ENCODE measurements around the gene CEP63.

CEP63 gene

DNA sequence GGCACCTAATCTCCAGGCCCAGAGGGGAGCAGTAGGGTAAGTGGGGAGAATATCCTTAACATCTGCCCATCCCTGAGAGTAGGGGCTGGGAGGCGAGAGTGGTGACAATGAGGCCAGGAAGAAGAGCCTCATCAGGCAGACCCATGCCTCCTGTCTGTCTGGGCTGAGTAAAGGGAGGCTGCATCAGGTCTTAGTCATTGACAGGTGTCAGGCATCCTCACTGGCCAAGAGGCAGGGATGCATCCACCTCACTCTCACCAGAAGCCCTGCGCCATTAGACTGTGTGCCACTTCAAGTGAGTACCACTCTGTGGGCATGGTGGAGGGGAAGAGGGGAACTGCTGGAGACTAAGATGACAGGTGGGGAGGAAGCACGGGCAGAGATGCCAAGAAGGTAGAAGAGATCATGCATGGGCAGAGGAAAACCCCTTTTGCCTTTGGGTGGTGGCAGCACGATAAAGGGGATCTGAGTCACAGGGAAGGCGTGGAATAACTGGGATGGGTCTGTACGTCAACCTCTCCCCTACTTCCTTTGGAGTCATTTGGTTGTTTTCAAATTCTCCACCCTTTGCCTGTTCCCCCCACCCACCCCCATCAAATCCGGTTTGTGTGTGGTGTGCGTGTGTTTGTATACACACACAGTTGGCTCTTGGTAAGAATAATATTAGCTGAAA is 14.2 kb upstream of the CEP63 start:
- no peak for DNase-seq

DNA sequence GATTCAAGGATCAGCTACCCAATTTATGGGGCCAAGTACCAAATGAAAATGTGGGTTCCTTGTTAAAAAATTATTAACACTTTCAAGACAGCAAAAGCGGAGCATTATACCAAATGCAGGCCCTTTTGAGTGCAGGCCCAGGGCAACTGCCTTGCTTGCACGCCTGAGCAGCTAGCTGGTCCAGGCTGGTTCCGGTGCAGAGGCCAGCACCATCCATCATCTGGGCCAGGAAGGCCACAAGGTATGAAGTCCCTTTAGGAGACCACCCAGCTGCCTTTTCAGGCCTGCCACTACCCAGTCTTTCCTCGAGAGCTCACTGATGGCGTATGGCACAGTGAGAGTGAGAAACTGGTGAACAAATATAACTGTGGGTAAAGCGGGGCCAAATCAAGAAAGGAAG is 13.0 kb upstream of the CEP63 start:
- no peak for DNase-seq

DNA sequence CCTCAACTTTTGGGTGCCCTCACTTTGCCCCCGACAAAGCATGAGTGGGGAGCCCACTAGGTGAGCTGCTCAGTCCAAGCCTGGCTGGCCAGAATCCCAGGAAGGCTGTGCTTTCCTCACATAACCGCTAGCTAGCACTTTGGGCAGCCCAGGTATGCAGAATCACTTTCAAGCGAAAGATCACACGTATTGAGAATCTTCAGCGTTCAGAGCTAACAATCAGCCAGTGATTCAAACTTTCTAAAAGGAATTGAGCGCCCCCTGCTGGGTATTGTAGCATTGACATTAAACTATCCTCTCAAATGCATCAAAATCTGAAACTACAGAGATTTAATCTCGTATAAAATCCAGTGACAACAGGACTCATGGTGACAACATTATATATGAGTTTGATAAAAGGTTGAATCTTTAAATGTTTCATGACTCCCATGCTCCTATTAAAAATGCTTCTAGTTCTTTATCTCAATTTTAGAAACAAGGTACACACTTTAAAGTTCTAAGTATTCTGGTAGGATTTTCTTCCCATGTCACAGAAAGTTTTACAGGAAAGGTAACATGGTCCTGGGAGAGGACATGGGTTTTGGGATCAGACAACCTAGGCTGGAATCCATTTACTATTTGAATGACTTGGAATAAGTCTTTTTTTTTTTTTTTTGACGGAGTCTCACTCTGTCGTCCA is 11.8 kb upstream of the CEP63 start:
- peak; percentile 88 for DNase-seq

DNA sequence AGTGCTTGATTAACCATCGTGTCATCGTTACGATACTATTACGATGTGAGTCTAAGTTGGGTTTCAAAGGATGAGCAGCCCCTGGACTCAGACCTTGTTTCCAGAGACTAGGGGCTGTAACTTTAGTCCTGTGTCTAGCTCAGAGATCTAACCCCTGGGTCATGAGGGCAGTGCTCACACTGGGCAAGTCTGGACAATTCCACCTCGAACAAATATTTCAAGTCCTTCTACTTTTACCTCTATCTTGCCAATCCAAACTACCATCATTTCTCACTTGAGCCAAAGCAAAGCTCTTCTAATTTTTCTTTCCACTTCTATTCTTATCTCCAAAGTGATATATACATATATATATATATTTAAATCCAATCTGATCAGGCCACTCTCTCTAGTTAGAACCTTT is 10.9 kb upstream of the CEP63 start:
- no peak for DNase-seq

DNA sequence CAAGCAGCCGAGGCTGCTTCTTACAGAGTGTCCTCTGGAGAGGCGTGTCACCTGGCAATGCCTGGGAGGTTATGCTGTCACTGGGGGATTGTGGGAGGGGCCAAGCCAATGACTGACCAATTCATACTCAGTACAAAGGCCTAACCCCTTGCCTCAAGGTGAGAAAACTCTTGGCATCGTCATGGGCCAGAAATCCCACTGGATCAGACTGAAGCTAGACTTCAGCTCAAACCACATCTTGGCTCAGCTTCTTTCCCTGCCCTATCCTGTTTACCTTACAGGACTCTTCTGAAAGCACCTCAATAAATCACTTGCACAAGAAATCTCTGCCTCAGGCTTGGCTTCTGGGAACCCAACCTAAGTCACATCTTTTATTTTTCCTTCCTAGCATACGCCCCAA is 9.6 kb upstream of the CEP63 start:
- DNase-seq, result no peak

DNA sequence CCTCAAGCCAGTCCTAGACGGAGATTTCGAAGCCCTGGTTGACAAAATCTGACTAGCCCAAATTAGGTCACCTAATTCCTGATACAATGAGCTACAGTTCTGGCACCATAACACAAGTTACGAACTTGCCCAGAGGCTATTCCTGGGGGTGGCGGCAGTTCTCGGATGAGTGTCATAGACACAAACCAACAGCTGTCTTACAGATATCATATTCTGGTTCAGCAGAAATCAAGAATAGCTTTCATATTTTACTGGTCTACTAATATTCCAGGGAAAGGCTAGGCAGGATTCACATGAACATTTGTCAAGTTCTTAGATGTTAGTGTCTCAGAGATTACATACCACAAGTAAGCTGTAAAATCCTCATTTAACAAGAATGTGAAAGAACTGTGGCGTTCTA is 8.9 kb upstream of the CEP63 start:
- DNase-seq, result no peak

DNA sequence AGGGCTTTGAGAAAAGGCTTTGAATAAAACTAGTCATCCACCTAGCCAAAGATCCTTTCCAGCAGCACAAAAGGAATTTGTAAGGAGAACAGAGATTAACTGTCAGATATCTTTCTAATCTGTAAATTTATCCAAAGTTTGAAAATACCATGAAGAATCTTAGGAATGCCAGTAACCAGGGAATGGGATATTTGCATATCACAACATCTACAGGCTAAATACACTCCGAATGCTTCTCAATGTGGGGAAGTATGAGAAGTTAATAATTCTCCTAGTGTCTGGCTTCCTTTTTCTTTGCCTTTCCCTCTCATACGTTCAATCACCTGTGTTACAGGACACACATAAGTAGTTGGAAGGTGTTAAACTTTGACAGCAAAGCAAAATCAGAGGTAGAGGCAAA is 7.9 kb upstream of the CEP63 start:
- DNase-seq, result peak; percentile 72

DNA sequence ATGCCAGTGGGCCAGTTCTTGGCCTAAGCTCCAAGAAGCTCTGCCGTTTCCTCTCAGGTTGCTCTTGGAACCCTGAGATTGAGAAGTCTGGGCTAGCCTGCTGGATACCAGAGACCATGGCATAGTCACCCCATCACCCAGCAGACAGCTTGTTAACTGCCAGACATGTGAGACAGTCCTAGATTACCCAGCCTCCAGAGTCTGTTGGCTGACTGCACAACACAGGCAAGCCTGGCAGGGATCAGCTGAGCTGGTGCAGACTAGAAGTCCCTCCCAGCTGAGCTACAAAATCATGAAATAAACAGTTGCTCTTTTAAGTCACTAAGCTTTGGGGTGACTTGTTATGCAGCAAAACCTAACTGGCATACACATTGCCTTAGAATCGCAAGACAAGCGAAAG is 5.3 kb upstream of the CEP63 start:
- DNase-seq, result no peak

DNA sequence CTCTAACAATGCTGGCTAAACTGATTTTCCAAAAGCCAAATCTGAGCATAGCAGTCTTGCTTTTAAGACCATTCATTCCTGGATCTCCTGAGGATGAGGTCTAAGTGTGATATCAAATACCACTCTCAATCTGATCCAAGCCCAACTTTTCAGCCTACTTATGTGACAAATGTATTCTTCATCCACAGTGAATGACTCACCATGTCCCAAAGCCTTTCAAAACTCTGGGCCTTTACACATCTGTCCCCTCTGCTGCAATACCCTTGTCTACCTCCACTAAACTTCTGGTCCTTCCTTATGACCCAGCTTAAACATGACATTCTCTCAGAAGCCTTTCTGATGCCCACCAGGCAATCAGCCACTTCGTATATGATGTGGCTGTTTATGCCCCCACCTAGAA is 4.7 kb upstream of the CEP63 start:
- no peak for DNase-seq

DNA sequence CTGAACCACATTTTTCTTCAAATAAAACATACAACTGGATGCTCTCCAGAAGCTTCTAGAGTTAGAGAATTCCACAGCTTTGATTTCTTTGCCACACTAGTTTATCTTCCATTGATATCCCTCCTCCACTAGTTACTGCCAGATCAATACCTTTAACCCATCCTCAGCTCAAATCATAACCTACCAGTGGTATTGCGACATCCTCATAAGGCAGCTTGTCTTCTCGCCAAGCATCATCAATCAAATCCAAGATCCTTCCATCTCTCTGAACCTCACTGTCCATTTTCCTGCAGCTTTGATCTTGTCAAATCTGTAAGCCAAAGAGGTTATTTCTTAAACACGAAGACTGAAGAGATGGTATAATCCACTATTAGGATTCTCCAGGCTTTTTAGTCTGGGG is 3.2 kb upstream of the CEP63 start:
- no peak for DNase-seq

DNA sequence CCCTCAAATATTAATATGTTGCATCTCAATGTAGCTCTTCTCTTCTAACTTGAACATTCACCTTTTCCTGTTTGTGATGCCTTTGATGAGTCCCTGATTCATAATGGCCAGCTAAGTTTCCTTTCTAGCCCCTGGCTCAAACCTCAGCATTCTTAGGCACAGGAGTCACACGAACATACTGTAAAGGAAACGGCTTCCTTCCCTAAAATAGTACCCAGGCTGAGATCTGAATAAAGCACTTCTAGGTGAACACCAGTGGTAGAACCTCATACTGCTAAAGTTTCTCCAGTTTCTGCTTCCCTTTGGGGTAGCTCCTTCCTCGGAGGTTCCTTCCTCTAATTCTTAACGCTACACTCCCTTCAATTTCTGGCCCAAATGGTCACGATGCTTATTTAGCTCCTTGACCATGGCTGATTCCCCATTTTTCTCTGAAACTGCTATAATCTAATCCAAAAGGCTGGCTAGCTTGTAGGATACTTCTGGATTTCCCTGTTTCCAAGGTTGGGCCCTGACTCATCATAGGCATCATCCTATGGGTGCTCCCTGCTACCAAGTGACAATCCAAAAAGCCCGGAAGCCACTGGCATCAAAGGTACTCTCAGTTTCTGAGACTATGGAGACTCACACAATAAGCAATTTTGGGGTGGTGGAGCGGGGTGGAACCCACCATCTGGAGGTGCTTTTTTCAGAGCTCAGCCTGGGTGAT is 2.5 kb upstream of the CEP63 start:
- peak; percentile 17 for DNase-seq

DNA sequence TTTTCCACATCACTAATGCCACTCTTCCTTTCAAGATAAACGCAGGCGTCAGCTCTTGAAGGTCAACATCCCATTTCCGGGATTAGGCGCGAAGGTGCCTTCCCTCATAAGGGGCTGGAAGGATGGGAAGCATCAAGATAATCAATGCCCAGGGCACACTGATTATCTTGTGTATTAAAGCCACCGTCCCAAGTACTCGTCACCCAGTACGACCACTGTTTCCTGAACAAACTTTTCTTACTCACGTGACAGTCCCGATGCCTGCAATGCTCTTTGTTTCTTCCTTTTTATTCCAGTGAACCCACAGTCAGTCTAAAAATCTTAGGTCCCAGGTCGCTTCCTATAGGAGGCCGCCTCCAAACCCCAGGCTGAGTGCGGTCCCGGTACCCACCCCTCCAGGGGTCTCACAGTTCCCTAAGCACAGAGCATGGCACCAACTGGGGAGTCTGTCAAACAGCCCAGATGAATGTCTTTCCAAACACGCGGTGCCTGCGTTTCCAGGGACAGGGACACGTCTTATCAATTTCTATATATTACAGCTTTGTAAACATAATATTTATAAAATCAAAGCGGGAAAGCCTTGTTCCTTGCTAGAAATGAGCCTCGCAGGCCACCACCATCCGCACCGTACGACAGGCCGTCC is 661 bp upstream of the CEP63 start:
- peak; percentile 24 for DNase-seq

DNA sequence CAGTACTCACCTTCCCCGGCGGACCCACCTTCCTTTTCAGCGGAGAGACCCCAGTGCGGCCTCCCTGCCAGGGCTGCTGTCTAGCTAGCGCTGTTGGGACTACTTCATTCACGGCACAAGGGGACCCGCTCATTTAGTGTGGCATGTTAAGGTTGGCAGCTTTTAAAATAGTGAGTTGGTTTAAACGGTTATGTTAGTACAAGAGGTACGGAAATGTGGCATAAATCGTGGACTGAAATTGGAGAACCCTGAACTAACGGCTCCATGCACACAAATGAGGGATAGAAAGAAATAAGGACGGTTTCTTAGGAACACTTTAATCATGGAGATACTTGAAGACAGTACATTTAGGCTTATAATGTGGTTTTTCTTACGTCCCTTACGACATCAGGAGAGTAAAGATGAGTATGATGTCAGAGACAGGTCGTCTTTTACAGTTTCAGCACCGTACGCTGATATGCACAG is 752 bp downstream of the CEP63 start:
- peak; percentile 30 for DNase-seq

DNA sequence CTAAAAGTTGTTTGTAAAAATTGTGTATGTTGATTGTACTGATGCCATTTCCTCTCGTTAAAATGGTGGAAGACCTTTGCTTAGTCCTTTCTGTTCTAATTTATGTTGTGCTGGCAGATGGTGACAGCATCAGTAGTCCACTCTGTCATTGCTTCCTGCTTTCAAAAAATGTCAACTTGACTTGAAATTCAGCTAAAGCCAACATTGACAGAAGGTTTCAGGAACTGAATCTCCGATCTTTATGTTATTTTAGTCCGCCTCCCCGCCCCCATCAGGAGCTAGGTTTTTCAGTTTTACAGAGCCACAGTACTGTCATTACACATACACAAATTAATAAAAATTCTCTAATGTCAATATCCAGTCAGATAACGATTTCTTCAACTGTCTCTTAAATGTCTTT is 1.5 kb downstream of the CEP63 start:
- DNase-seq, result no peak

DNA sequence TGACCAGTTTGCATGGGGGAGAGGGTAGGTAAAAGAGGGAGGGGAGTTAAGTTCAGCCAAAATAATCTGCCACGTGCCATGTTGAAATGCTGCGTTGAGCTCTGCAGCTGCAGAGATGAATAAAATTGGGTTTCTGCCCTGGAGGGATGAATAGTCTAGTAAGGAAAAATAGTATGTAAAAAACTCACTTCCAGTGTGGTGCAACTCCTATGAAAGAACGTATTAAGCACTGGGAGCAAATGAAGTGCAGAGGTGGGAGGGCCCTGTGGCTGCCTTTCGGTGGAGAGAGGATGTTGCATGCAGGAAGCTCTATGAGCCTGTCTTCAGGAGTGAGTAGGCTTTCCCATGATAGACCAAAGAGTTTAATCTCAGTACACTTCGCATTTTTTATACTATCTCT is 8.6 kb downstream of the CEP63 start:
- DNase-seq, result no peak

DNA sequence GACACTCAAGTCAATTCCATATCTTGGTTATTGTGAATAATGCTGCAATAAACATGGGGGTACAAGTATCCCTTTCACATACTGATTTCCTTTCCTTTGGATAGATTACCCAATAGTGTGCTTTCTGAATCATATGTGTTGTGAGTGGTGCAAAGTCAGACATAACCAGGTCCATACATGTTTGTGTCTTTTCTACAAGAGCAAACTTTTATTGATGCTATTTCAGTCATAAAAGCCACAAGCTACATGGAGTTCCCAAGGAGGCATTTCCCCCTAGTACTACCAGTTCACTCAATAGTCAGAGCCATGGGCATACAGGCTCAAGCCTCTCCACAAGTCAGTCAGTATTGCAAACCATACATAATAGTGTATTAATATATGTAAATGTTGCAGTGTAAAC is 10.1 kb downstream of the CEP63 start:
- no peak for DNase-seq

DNA sequence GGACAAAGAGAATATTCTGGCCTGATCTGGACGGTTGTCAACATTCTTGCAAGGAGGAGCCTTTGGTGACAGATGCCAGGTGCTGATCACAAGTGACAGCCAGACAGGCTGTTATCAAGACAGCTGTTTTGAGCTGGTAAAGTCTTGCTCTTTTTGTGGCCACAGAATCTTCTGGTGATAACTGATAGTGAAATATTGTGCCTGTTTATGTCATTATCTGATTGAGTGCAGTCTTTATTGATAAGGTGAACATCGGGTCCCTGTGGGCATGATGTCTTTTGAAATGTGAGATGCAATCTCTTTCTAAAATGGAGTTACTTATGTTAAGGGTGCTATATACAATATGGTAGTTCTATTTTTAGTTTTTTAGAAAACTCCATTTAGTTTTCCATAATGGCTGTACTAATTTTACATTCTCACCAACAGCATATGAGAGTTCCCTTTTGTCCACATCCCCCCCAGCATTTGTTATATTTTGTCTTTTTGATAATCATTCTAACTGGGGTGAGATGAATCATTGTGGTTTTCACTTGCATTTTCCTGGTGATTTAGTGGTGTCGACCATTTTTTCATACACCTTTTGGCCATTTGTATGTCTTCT is 10.7 kb downstream of the CEP63 start:
- no peak for DNase-seq

DNA sequence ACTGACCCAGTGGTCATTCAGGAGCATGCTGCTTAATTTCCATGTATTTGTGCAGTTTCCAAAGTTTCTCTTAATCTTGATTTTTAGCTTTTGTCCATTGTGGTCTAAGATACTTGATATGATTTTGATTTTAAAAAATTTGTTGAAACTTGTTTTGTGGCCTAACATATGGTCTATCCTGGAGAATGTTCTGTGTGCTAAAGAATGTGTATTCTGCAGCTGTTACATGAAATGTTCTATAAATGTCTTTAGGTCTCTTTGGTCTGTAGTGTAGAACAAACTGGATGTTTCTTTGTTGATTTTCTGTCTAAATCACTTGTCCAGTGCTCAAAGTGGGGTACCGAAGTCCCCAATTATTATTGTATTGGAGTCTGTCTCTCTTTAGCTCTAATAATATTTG is 17.4 kb downstream of the CEP63 start:
- DNase-seq, result no peak

DNA sequence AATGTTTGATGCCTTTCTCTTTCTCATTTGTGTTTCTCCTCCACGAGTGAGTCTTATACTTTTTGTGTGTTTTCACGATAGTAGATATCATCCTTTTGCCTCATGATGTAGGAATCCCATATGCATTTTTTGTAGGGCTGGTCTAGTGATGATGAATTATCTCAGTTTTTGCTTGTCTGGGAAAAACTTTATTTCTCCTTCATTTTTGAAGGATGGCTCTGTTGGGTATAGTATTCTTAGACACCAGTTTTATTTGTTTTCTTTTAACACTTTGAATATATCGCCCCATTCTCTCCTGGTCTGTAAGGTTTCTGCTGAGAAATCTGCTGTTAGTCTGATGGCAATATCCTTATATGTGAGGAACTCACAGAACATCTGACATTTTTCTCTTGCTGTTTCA is 18.3 kb downstream of the CEP63 start:
- no peak for DNase-seq

DNA sequence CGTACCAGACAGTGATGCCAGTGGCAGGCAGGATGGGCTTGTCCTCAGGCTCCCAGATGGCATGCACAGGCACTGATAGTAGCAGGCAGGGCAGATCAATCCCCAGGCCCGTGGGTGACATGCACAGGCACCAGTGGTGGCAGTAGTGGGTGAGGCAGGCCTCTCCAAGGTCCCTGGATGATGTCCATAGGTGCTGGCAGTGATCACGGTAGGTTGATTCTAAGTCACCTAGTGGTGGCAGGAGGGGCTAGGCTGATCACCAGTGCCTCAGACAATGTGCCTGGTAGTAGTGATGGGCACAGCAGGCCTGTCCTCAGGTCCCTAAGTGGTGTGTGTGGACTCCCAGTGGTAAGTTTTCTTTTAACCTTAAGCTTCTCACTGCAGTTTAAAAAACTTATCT is 19.6 kb downstream of the CEP63 start:
- no peak for DNase-seq

DNA sequence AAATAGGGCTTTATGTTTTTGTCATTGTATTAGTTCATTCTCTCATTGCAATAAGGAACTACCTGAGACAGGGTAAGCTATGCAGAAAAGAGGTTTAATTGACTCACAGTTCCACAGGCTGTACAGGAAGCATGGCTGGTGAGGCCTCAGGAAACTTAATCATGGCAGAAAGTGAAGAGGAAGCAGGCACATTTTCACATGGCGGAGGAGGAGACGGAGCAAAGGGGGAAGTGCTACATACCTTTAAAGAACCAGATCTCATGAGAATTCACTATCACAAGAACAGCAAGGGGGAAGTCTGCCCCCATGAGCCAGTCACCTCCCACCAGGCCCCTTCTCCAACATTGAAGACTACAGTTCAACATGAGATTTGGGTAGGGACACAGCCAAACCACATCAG is 25.6 kb downstream of the CEP63 start:
- no peak for DNase-seq

DNA sequence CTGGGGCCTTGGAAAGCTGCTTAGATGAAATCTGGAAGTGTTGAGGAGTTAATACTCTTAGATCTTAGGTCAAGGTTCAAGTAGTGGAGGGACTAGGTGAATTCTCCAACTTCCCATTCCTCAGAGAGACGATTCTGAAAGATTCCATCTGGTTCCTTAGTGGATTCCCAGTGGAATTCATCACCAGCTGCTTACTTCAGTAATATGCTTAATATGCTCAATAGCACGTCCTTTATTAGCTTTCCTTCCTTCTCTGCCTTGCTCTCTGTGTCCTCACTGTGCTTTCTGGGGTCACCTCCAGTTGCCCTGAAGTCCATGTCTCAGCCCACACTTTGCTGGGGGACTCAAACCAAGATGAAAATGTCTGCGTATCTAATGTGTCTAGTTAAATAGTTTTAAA is 31.0 kb downstream of the CEP63 start:
- no peak for DNase-seq

DNA sequence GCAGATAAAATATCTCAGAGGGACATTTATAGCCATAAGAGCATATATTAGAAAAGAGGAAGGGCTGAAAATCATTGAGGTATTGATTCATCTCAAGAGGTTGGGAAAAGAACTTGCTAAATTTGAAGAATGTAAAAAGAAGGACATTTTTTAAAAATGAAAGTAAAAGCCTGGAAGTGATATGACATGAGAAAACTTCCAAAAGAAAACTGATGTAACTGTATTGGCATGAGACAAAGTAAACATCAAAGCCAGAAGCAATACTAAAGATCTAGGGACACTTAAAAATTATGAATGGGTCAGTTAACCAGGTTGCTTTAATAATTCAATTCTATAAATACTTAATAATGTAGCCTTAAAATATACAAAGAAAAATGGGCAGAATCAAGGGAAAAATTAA is 31.9 kb downstream of the CEP63 start:
- no peak for DNase-seq
